ENCODE results near the gene FDX1. TPM values are rescaled to one million over a fixed set of nuclear protein-coding genes. Genes with fewer than 3 reads are reported as not detected.

Gene FDX1
- total RNA-seq, 1 donor from 2014 or later: 9.7 TPM

GRCh38 chr11:110454609-110455008 lies 24.9 kb downstream of the FDX1 start:
- H3K36me3 Mint-ChIP-seq: peaks cover 23% of the 10 kb centered on the region
- DNase-seq (ENCODE audit: low spot score in 2 of 2, unreplicated experiment in 2 of 2): no peak
- no peaks in the 10 kb centered on the region for H3K27me3 Mint-ChIP-seq (ENCODE audit: low read depth)

GRCh38 chr11:110455718-110456117 lies 26.0 kb downstream of the FDX1 start:
- Mint-ChIP-seq H3K27me3 (ENCODE audit: low read depth) (no peaks in the 10 kb centered on the region), H3K27ac (no peak overlapping the region), H3K4me1 (no peaks in the 10 kb centered on the region), H3K4me3 (no peak overlapping the region), H3K9me3 (peaks cover 10% of the 10 kb centered on the region), H3K36me3 (peaks cover 25% of the 10 kb centered on the region)
- no peak for DNase-seq (ENCODE audit: low spot score in 2 of 2, unreplicated experiment in 2 of 2)
- no peak for TF ChIP-seq CTCF (IDR thresholded peaks at IDR 0.05; ENCODE audit: unreplicated experiment)

More at GRCh38 chr11:110454609-110455008, 24.9 kb downstream of the FDX1 start:
- Mint-ChIP-seq H3K4me1 (no peaks in the 10 kb centered on the region), H3K9me3 (peaks cover 10% of the 10 kb centered on the region), H3K4me3 (no peak overlapping the region), H3K27ac (no peak overlapping the region)
- TF ChIP-seq CTCF (IDR thresholded peaks at IDR 0.05; ENCODE audit: unreplicated experiment): no peak

- Mint-ChIP-seq H3K4me3 (no peak overlapping the region), H3K36me3 (peaks cover 7% of the 10 kb centered on the region), H3K27me3 (ENCODE audit: low read depth) (no peaks in the 10 kb centered on the region), H3K27ac (no peak overlapping the region), H3K9me3 (no peaks in the 10 kb centered on the region), H3K4me1 (peaks cover 5% of the 10 kb centered on the region)
- TF ChIP-seq CTCF (IDR thresholded peaks at IDR 0.05; ENCODE audit: unreplicated experiment): no peak
- peak; percentile 45 to 69 for DNase-seq (ENCODE audit: low spot score in 2 of 2, unreplicated experiment in 2 of 2)
These were observed 33.4 kb downstream of the FDX1 start for GRCh38 chr11:110463153-110463552.

GRCh38 chr11:110465231-110465630 lies 35.5 kb downstream of the FDX1 start:
- TF ChIP-seq CTCF (IDR thresholded peaks at IDR 0.05; ENCODE audit: unreplicated experiment): no peak
- H3K27ac Mint-ChIP-seq: no peak overlapping the region
- H3K4me1 Mint-ChIP-seq: peaks cover 5% of the 10 kb centered on the region
- H3K4me3 Mint-ChIP-seq: no peak overlapping the region
- H3K27me3 Mint-ChIP-seq (ENCODE audit: low read depth): no peaks in the 10 kb centered on the region
- DNase-seq (ENCODE audit: low spot score in 2 of 2, unreplicated experiment in 2 of 2): no peak
- peaks cover 11% of the 10 kb centered on the region for H3K36me3 Mint-ChIP-seq
- H3K9me3 Mint-ChIP-seq: peaks cover 4% of the 10 kb centered on the region

GRCh38 chr11:110467556-110467955 lies 37.8 kb downstream of the FDX1 start:
- H3K27me3 Mint-ChIP-seq (ENCODE audit: low read depth): no peaks in the 10 kb centered on the region
- H3K36me3 Mint-ChIP-seq: peaks cover 4% of the 10 kb centered on the region
- TF ChIP-seq CTCF (IDR thresholded peaks at IDR 0.05; ENCODE audit: unreplicated experiment): no peak
- H3K4me3 Mint-ChIP-seq: no peak overlapping the region
- H3K9me3 Mint-ChIP-seq: peaks cover 4% of the 10 kb centered on the region
- DNase-seq (ENCODE audit: low spot score in 2 of 2, unreplicated experiment in 2 of 2): no peak
- no peak overlapping the region for H3K27ac Mint-ChIP-seq
- peaks cover 5% of the 10 kb centered on the region for H3K4me1 Mint-ChIP-seq

- Mint-ChIP-seq H3K9me3 (peaks cover 4% of the 10 kb centered on the region), H3K4me1 (peaks cover 3% of the 10 kb centered on the region)
These were observed 38.4 kb downstream of the FDX1 start for GRCh38 chr11:110468121-110468520.

More at GRCh38 chr11:110468121-110468520, 38.4 kb downstream of the FDX1 start:
- Mint-ChIP-seq H3K4me3 (no peak overlapping the region), H3K27me3 (ENCODE audit: low read depth) (no peaks in the 10 kb centered on the region), H3K36me3 (peaks cover 4% of the 10 kb centered on the region), H3K27ac (no peak overlapping the region)
- DNase-seq (ENCODE audit: low spot score in 2 of 2, unreplicated experiment in 2 of 2): no peak
- TF ChIP-seq CTCF (IDR thresholded peaks at IDR 0.05; ENCODE audit: unreplicated experiment): no peak
